Endothelial cell (in vitro differentiated cells): Measurements from ENCODE around the gene TPH2. TPM values are rescaled to one million over a fixed set of nuclear protein-coding genes. Genes with fewer than 3 reads are reported as not detected.

Source experiments
- DNase-seq: peaks from one replicate; pipeline ENCODE4 v3.0.0; 2021; ENCODE audit warnings: low spot score
- H3K27ac Mint-ChIP-seq: one replicate; pipeline ENCODE4 v1.8.0; 2021; ENCODE audit warnings: mixed read lengths, inconsistent platforms; ENCODE audit not compliant: unreplicated experiment
- H3K27me3 Mint-ChIP-seq: one replicate; pipeline ENCODE4 v1.8.0; 2021; ENCODE audit warnings: mild to moderate bottlenecking, moderate library complexity, mixed read lengths, inconsistent platforms; ENCODE audit not compliant: unreplicated experiment
- H3K36me3 Mint-ChIP-seq: one replicate; pipeline ENCODE4 v1.8.0; 2021; ENCODE audit warnings: mild to moderate bottlenecking, low read depth, mixed read lengths, inconsistent platforms; ENCODE audit not compliant: unreplicated experiment
- H3K4me1 Mint-ChIP-seq: one replicate; pipeline ENCODE4 v1.8.0; 2021; ENCODE audit warnings: mild to moderate bottlenecking, mixed read lengths, inconsistent platforms; ENCODE audit not compliant: unreplicated experiment
- H3K4me3 Mint-ChIP-seq: one replicate; pipeline ENCODE4 v1.8.0; 2021; ENCODE audit warnings: mild to moderate bottlenecking, mixed read lengths, inconsistent platforms; ENCODE audit not compliant: unreplicated experiment
- H3K9me3 Mint-ChIP-seq: one replicate; pipeline ENCODE4 v1.8.0; 2021; ENCODE audit warnings: mixed read lengths, inconsistent platforms; ENCODE audit not compliant: unreplicated experiment
- total RNA-seq: library from RNA; stranded (reverse); fragmentation: NEBNext Ultra II Directional; extraction: Animal tissue kit (Norgen Biotek cat#: 25700); gene quantifications from one replicate; pipeline ENCODE4 v1.2.1, GENCODE V29; 2021; ENCODE audit not compliant: unreplicated experiment
- TF ChIP-seq, protein P1 (sequence below): fragments of 200-600 bp; sonication (generic); IDR thresholded peaks from one replicate; pipeline ENCODE4 v1.5.0; 2021; ENCODE audit warnings: antibody characterized with exemption; ENCODE audit not compliant: unreplicated experiment

Gene TPH2
- total RNA-seq, 1 donor from 2014 or later: 0.10 TPM

DNA sequence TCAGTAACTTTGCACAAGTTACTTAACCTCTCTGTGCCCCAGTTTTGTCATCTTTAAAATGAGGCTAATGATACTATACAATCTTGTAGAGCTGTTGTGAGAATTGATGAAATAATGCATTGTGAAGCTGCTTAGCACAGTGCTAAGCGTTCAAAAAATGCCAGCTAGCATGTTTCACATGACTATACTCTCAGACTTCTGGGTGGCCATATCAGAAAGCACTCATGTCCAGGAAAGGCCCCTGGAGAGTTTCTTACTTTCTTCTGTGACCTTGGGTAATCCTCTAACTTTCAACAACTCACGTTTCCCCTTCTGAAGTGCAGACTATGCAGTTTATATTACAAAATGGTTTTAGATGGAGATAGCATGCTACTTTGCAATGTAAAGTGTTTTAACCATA is 68.1 kb downstream of the TPH2 start:
- H3K4me3 Mint-ChIP-seq: no peak overlapping the region
- DNase-seq: no peak
- H3K9me3 Mint-ChIP-seq: no peaks in the 10 kb centered on the region
- H3K4me1 Mint-ChIP-seq: peaks cover 8% of the 10 kb centered on the region
- TF ChIP-seq, protein P1, sequence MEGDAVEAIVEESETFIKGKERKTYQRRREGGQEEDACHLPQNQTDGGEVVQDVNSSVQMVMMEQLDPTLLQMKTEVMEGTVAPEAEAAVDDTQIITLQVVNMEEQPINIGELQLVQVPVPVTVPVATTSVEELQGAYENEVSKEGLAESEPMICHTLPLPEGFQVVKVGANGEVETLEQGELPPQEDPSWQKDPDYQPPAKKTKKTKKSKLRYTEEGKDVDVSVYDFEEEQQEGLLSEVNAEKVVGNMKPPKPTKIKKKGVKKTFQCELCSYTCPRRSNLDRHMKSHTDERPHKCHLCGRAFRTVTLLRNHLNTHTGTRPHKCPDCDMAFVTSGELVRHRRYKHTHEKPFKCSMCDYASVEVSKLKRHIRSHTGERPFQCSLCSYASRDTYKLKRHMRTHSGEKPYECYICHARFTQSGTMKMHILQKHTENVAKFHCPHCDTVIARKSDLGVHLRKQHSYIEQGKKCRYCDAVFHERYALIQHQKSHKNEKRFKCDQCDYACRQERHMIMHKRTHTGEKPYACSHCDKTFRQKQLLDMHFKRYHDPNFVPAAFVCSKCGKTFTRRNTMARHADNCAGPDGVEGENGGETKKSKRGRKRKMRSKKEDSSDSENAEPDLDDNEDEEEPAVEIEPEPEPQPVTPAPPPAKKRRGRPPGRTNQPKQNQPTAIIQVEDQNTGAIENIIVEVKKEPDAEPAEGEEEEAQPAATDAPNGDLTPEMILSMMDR: no peak
- H3K27me3 Mint-ChIP-seq: no peaks in the 10 kb centered on the region
- no peak overlapping the region for H3K27ac Mint-ChIP-seq
- no peaks in the 10 kb centered on the region for H3K36me3 Mint-ChIP-seq

DNA sequence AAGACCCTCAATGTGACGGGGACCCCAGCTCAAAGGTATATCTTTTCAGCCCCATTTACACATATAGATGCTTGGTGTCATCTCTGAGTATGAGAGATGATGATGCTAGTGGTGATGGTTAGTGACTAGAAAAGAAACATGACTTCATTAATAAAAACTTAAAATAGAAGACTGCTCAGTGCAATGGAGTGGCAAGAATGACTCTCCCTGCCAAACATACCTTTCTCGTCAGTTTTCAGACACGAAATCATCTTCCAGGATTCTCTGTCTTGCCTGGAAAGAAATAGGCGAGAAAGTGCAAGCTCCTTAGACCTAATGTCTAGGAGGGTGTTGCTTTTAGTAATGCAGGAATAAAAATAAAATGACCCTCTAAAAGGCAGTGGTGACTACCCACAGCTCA is 71.7 kb downstream of the TPH2 start:
- no peak for DNase-seq
- H3K4me1 Mint-ChIP-seq: peaks cover 13% of the 10 kb centered on the region
- H3K9me3 Mint-ChIP-seq: no peaks in the 10 kb centered on the region
- no peaks in the 10 kb centered on the region for H3K27me3 Mint-ChIP-seq
- H3K36me3 Mint-ChIP-seq: no peaks in the 10 kb centered on the region
- H3K4me3 Mint-ChIP-seq: no peak overlapping the region
- no peak overlapping the region for H3K27ac Mint-ChIP-seq
- TF ChIP-seq, protein P1: no peak

GRCh38 chr12:72011374-72011773 is 72.7 kb downstream of the TPH2 start:
- Mint-ChIP-seq H3K4me1 (peaks cover 13% of the 10 kb centered on the region), H3K27ac (no peak overlapping the region), H3K27me3 (no peaks in the 10 kb centered on the region), H3K4me3 (no peak overlapping the region), H3K36me3 (no peaks in the 10 kb centered on the region), H3K9me3 (no peaks in the 10 kb centered on the region)
- DNase-seq: no peak
- TF ChIP-seq, protein P1: no peak

- no peaks in the 10 kb centered on the region for H3K9me3 Mint-ChIP-seq
- H3K27ac Mint-ChIP-seq: no peak overlapping the region
- H3K4me3 Mint-ChIP-seq: no peak overlapping the region
- TF ChIP-seq, protein P1: no peak
- H3K36me3 Mint-ChIP-seq: no peaks in the 10 kb centered on the region
- no peak for DNase-seq
- H3K4me1 Mint-ChIP-seq: peaks cover 8% of the 10 kb centered on the region
- H3K27me3 Mint-ChIP-seq: no peaks in the 10 kb centered on the region
Measured at GRCh38 chr12:72012874-72013273, 74.2 kb downstream of the TPH2 start.

DNA sequence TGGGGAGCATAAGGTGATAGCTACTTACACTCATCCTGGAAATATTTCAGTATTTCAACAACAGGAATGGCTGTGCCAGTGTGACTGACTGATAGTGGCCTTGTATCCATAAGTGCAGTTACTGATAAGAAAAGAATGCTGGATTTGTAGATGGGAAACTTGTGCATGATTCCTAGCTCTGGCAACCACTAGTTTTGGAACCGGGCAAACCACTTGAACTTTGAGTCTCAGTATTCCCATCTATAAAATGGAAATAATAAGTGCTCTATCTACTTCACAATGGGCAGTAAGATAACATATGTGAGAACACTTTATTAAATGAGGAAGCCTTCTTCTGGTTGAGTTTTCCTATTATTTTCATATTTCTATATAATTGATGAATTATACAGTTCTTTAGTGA is 77.2 kb downstream of the TPH2 start:
- Mint-ChIP-seq H3K36me3 (no peaks in the 10 kb centered on the region), H3K4me3 (no peak overlapping the region), H3K27ac (no peak overlapping the region), H3K9me3 (no peaks in the 10 kb centered on the region), H3K4me1 (peaks cover 10% of the 10 kb centered on the region), H3K27me3 (no peaks in the 10 kb centered on the region)
- TF ChIP-seq, protein P1: no peak
- DNase-seq: no peak
